ENCODE data around the gene JAK1. TPM values are rescaled to one million over a fixed set of nuclear protein-coding genes. Genes with fewer than 3 reads are reported as not detected.

Gene JAK1
- total and polyA plus RNA-seq, 9 donors: 49.2 to 69.5 (median 56.2) TPM

- H3K36me3 ChIP-seq (ENCODE audit: control insufficient read depth, insufficient read depth, low read length): no peaks in the 10 kb centered on the region
- no peaks in the 10 kb centered on the region for H3K9me3 ChIP-seq (replicated peaks; ENCODE audit: control insufficient read depth, low read depth, low read length)
- no peaks in the 10 kb centered on the region for H3K27me3 ChIP-seq (ENCODE audit: control insufficient read depth, insufficient read depth, low read length)
- H3K4me1 ChIP-seq (ENCODE audit: control insufficient read depth, insufficient read depth, low read length): peaks cover 11% of the 10 kb centered on the region
- H3K4me3 ChIP-seq (ENCODE audit: low read length): no peak overlapping the region
- DNase-seq: no peak
- H3K27ac ChIP-seq (ENCODE audit: low read length): no peak overlapping the region
- 79% methylated on average over 2 of the region's 9 CpGs for WGBS (ENCODE audit: insufficient coverage)
Measured at GRCh38 chr1:64915381-64916274, 50.7 kb downstream of the JAK1 start.

- Histone ChIP-seq H3K4me3 (ENCODE audit: low read length) (no peak overlapping the region), H3K27me3 (ENCODE audit: control insufficient read depth, insufficient read depth, low read length) (no peaks in the 10 kb centered on the region), H3K36me3 (ENCODE audit: control insufficient read depth, insufficient read depth, low read length) (no peaks in the 10 kb centered on the region), H3K4me1 (ENCODE audit: control insufficient read depth, insufficient read depth, low read length) (peaks cover 13% of the 10 kb centered on the region), H3K9me3 (replicated peaks; ENCODE audit: control insufficient read depth, low read depth, low read length) (no peaks in the 10 kb centered on the region), H3K27ac (ENCODE audit: low read length) (no peak overlapping the region)
- 81% methylated on average over 2 of the region's 3 CpGs for WGBS (ENCODE audit: insufficient coverage)
- DNase-seq: no peak
Measured at GRCh38 chr1:64913361-64914015, 52.9 kb downstream of the JAK1 start.

- H3K4me3 ChIP-seq (ENCODE audit: low read length): no peak overlapping the region
- H3K27me3 ChIP-seq (ENCODE audit: control insufficient read depth, insufficient read depth, low read length): no peaks in the 10 kb centered on the region
- DNase-seq: no peak
- H3K4me1 ChIP-seq (ENCODE audit: control insufficient read depth, insufficient read depth, low read length): peaks cover 5% of the 10 kb centered on the region
- no peak overlapping the region for H3K27ac ChIP-seq (ENCODE audit: low read length)
- no peaks in the 10 kb centered on the region for H3K9me3 ChIP-seq (replicated peaks; ENCODE audit: control insufficient read depth, low read depth, low read length)
- WGBS (ENCODE audit: insufficient coverage): 67% methylated on average over 1 of the region's 2 CpGs
- H3K36me3 ChIP-seq (ENCODE audit: control insufficient read depth, insufficient read depth, low read length): no peaks in the 10 kb centered on the region
Measured at GRCh38 chr1:64912191-64912590, 54.2 kb downstream of the JAK1 start.

- no peak overlapping the region for H3K27ac ChIP-seq (ENCODE audit: low read length)
- DNase-seq: no peak
- H3K36me3 ChIP-seq (ENCODE audit: control insufficient read depth, insufficient read depth, low read length): no peaks in the 10 kb centered on the region
- no peak overlapping the region for H3K4me3 ChIP-seq (ENCODE audit: low read length)
- no peaks in the 10 kb centered on the region for H3K27me3 ChIP-seq (ENCODE audit: control insufficient read depth, insufficient read depth, low read length)
- no peaks in the 10 kb centered on the region for H3K9me3 ChIP-seq (replicated peaks; ENCODE audit: control insufficient read depth, low read depth, low read length)
- 79% methylated on average over 3 of the region's 3 CpGs for WGBS (ENCODE audit: insufficient coverage)
- peaks cover 2% of the 10 kb centered on the region for H3K4me1 ChIP-seq (ENCODE audit: control insufficient read depth, insufficient read depth, low read length)
Measured at GRCh38 chr1:64911326-64911725, 55.0 kb downstream of the JAK1 start.

GRCh38 chr1:64909031-64909430, 57.3 kb downstream of the JAK1 start:
- WGBS (ENCODE audit: insufficient coverage): 56% methylated on average over 5 of the region's 7 CpGs
- Histone ChIP-seq H3K27me3 (ENCODE audit: control insufficient read depth, insufficient read depth, low read length) (no peaks in the 10 kb centered on the region), H3K4me1 (ENCODE audit: control insufficient read depth, insufficient read depth, low read length) (peaks cover 2% of the 10 kb centered on the region), H3K36me3 (ENCODE audit: control insufficient read depth, insufficient read depth, low read length) (no peaks in the 10 kb centered on the region), H3K27ac (ENCODE audit: low read length) (no peak overlapping the region), H3K4me3 (ENCODE audit: low read length) (no peak overlapping the region), H3K9me3 (replicated peaks; ENCODE audit: control insufficient read depth, low read depth, low read length) (no peaks in the 10 kb centered on the region)
- no peak for DNase-seq

GRCh38 chr1:64908575-64908974, 57.8 kb downstream of the JAK1 start:
- Histone ChIP-seq H3K27ac (ENCODE audit: low read length) (no peak overlapping the region), H3K9me3 (replicated peaks; ENCODE audit: control insufficient read depth, low read depth, low read length) (no peaks in the 10 kb centered on the region), H3K36me3 (ENCODE audit: control insufficient read depth, insufficient read depth, low read length) (no peaks in the 10 kb centered on the region), H3K27me3 (ENCODE audit: control insufficient read depth, insufficient read depth, low read length) (no peaks in the 10 kb centered on the region), H3K4me3 (ENCODE audit: low read length) (no peak overlapping the region), H3K4me1 (ENCODE audit: control insufficient read depth, insufficient read depth, low read length) (peaks cover 2% of the 10 kb centered on the region)
- no peak for DNase-seq
- no CpG with 5 or more reads among the region's 1 CpG for WGBS (ENCODE audit: insufficient coverage)

GRCh38 chr1:64906447-64906846, 59.9 kb downstream of the JAK1 start:
- no CpG with 5 or more reads among the region's 3 CpGs for WGBS (ENCODE audit: insufficient coverage)
- peaks cover 2% of the 10 kb centered on the region for H3K4me1 ChIP-seq (ENCODE audit: control insufficient read depth, insufficient read depth, low read length)

GRCh38 chr1:64903593-64903992, 62.8 kb downstream of the JAK1 start:
- no peaks in the 10 kb centered on the region for H3K27me3 ChIP-seq (ENCODE audit: control insufficient read depth, insufficient read depth, low read length)
- H3K27ac ChIP-seq (ENCODE audit: low read length): no peak overlapping the region
- no CpG with 5 or more reads among the region's 1 CpG for WGBS (ENCODE audit: insufficient coverage)
- H3K4me3 ChIP-seq (ENCODE audit: low read length): no peak overlapping the region
- no peaks in the 10 kb centered on the region for H3K9me3 ChIP-seq (replicated peaks; ENCODE audit: control insufficient read depth, low read depth, low read length)
- H3K4me1 ChIP-seq (ENCODE audit: control insufficient read depth, insufficient read depth, low read length): peaks cover 1% of the 10 kb centered on the region
- H3K36me3 ChIP-seq (ENCODE audit: control insufficient read depth, insufficient read depth, low read length): no peaks in the 10 kb centered on the region
- no peak for DNase-seq

More at GRCh38 chr1:64906447-64906846, 59.9 kb downstream of the JAK1 start:
- no peak for DNase-seq
- H3K4me3 ChIP-seq (ENCODE audit: low read length): no peak overlapping the region
- H3K36me3 ChIP-seq (ENCODE audit: control insufficient read depth, insufficient read depth, low read length): no peaks in the 10 kb centered on the region
- H3K9me3 ChIP-seq (replicated peaks; ENCODE audit: control insufficient read depth, low read depth, low read length): no peaks in the 10 kb centered on the region
- H3K27ac ChIP-seq (ENCODE audit: low read length): no peak overlapping the region
- no peaks in the 10 kb centered on the region for H3K27me3 ChIP-seq (ENCODE audit: control insufficient read depth, insufficient read depth, low read length)

- peaks cover 7% of the 10 kb centered on the region for H3K4me1 ChIP-seq (ENCODE audit: control insufficient read depth, insufficient read depth, low read length)
- WGBS (ENCODE audit: insufficient coverage): no CpG with 5 or more reads among the region's 2 CpGs
- H3K27me3 ChIP-seq (ENCODE audit: control insufficient read depth, insufficient read depth, low read length): no peaks in the 10 kb centered on the region
- H3K27ac ChIP-seq (ENCODE audit: low read length): no peak overlapping the region
- H3K9me3 ChIP-seq (replicated peaks; ENCODE audit: control insufficient read depth, low read depth, low read length): no peaks in the 10 kb centered on the region
- H3K4me3 ChIP-seq (ENCODE audit: low read length): no peak overlapping the region
- no peak for DNase-seq
- no peaks in the 10 kb centered on the region for H3K36me3 ChIP-seq (ENCODE audit: control insufficient read depth, insufficient read depth, low read length)
Measured at GRCh38 chr1:64901663-64902062, 64.7 kb downstream of the JAK1 start.

- H3K27ac ChIP-seq (ENCODE audit: low read length): no peak overlapping the region
Measured at GRCh38 chr1:64900916-64901315, 65.4 kb downstream of the JAK1 start.

More at GRCh38 chr1:64900916-64901315, 65.4 kb downstream of the JAK1 start:
- Histone ChIP-seq H3K27me3 (ENCODE audit: control insufficient read depth, insufficient read depth, low read length) (no peaks in the 10 kb centered on the region), H3K36me3 (ENCODE audit: control insufficient read depth, insufficient read depth, low read length) (no peaks in the 10 kb centered on the region), H3K4me1 (ENCODE audit: control insufficient read depth, insufficient read depth, low read length) (peaks cover 7% of the 10 kb centered on the region), H3K9me3 (replicated peaks; ENCODE audit: control insufficient read depth, low read depth, low read length) (no peaks in the 10 kb centered on the region), H3K4me3 (ENCODE audit: low read length) (no peak overlapping the region)
- DNase-seq: no peak
- WGBS (ENCODE audit: insufficient coverage): 100% methylated on average over 1 of the region's 2 CpGs
